Measurements from ENCODE around the gene CAMTA1.
A peak's percentile ranks its signal among the peaks of the same experiment; 100 is the strongest.

The CAMTA1 gene

DNA sequence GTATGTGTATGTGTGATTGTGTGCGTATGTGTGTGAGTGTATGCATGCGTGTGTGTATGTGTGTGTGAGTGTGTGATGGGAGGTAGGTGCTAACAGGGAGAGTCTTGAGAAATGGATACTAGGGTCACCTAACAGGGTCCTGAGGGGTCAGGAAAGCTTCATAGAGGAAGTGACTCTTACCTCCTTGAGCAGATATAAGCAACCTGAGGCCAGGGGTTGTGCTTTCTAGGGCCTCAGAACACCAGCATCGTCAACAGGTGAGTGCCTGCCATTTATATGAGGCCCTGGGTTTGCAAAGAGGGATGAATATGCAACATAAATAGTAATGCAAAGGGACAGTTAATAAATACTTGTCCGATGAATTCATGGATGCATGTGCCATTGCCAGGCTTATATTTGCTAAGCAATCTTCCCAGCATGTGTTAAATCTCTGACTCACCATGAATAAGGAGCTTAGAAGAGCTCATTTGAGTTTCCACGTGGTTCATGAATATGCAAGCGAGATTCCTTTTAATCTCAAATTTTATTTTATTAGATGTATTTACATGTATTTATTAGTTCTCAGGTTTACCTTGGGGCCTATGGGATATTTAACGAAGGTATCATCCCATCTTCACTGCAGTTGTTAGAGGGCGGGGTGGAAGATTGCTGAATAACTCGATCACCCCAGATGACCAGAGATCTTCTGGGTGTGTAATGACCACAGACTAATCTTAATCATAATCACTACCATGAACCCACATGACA, 438.3 kb downstream of the CAMTA1 start:
- DNase-seq, result no peak

DNA sequence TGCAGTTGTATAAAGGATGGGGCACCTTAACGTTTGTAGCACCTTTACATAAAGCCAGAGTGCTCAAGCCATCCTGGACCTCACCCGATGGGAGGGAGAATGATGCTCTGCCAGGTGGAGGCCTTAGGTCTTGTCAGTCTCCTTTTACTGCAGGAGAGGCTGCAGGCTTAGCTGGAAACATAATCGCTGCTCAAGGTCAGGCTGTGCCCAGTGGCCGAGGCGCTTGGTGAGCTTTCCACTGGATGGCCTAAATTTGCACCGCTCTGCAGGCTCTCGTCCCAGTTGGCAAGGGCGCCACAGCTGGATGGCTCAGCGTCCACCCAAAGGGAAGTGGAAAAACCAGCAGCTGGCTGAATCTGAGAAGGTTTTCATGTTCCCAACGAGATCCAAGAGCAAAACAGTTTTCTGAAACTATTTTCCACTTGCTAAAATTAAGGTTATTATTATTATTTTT, 438.9 kb downstream of the CAMTA1 start:
- DNase-seq, result no peak

DNA sequence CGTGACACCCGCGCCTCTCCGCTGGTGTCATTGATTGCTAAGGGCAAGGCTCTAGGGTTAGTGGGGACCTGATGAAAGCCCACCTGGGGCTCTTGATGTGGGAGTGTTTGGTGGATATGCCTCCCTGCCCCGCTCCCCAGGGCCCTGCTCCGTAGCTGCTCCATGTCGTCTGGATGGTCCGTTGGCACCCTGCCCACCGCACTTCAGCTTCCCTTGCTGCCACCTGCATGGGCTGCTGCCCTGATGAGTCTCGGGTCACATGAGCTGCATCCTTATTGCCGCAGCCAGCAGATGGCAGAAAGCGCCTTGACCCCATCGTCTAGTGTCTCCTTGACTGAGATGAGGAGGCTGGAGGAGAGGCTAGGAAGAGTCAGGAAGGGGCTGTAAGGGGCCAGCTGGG, 439.4 kb downstream of the CAMTA1 start:
- peak; percentile 45 for DNase-seq

DNA sequence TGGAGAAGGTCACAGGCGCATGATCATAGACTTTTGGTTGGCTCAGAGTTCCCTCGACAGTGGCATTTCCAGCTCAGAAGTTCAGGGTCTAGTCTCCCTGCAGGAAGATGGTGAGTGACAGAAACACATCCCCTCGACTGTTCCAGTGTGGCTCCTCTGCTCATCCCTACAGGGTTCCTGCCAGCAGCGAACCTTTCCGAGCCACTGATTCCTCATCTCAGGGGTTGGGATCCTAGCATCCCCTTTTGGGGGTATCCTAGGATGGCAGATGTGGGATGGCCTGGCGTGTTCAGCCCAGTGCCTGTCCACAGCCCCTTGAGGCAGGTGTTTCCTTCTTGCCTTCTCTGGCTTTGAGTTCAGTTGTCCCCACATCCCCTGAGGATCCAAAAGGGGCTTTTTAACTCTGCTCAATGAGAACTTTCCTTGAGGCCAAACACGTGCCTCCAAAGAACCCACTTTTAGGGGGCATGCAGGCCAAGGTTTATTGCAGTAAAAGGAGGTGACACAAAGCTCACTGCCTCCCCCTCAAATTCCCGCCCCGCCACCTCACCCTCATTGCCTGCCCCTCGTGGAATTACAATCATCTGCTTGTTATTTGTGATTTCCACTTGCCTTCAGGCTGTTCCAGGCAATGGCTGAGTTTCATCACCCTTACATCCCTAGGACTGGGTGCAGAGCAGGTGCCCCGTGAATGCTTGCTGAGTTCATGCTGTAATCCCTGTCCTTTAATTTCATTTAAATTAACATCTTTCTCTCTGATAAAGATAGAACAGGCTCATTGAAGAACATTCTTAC, 440.7 kb downstream of the CAMTA1 start:
- DNase-seq, result no peak

DNA sequence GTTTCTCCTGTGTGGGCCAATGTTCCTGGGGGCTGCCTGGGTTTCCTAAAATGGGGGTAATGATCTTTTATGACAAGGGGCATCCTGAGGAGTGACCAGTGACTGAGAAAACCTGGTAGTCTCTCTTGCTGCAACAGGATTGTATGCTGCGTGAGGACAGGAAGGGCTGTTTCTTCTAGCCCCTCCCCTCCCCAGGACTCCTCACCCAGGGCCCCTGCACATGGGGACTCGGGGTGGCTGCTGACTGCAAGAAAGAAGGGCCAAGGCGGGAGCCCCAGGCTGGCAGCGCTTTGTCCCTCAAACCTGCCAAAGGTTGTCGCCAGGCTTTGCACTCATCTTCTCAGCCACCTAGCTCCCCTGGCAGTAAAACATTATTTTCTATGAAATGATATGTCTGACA, 442.4 kb downstream of the CAMTA1 start:
- DNase-seq, result no peak

DNA sequence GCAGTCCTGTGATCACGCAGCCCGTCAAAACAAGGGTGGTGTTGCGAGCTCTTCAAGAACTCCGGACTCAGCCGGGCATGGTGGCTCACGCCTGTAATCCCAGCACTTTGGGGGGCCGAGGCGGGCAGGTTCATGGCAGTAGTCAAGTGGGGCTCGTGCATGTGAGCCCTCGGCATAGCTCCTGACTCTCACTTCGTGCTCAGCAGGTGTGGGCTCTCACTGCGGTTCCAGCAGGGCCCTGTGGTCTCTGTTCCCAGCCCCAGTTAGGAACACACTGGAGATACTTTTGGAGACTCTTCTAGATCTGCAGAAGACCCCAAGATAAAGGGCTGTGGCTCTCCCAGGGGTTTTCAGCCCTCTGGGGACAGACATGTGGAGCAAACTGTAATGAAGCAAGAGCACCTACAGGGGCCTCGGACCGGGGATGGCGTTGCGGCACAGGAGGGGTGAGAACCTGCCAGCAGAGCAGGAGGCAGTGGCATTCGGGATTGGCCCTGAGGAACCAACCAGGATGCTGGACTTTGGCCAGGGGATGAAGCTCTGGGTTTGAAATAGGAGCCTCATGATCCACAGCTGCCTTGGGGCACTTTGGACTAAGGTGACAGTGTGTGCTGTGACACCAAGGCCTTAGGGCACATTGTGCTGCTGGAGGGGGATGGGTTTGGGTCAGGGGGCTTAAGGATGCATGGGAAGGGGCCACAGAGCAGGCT, 443.2 kb downstream of the CAMTA1 start:
- DNase-seq, result no peak

DNA sequence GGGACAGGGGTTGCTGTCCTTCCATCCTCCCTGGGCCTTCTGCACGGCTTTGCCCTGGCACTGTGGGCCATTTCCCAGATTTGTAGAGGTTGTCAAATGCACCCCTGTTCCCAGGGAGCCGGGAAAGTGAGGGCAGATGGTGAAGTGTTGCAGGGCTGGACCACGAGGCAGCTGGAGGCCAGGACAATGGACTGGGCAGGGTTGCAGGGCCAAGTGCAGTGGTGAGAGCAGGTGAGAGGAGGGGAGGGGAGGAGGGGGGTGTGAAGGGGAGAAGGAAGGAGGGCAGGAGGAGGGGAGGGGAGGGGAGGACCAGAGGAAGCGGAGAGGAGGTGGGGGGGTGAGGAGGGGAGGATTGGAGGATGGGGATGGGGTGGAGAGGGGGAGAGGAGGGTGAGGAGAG, 443.9 kb downstream of the CAMTA1 start:
- no peak for DNase-seq

DNA sequence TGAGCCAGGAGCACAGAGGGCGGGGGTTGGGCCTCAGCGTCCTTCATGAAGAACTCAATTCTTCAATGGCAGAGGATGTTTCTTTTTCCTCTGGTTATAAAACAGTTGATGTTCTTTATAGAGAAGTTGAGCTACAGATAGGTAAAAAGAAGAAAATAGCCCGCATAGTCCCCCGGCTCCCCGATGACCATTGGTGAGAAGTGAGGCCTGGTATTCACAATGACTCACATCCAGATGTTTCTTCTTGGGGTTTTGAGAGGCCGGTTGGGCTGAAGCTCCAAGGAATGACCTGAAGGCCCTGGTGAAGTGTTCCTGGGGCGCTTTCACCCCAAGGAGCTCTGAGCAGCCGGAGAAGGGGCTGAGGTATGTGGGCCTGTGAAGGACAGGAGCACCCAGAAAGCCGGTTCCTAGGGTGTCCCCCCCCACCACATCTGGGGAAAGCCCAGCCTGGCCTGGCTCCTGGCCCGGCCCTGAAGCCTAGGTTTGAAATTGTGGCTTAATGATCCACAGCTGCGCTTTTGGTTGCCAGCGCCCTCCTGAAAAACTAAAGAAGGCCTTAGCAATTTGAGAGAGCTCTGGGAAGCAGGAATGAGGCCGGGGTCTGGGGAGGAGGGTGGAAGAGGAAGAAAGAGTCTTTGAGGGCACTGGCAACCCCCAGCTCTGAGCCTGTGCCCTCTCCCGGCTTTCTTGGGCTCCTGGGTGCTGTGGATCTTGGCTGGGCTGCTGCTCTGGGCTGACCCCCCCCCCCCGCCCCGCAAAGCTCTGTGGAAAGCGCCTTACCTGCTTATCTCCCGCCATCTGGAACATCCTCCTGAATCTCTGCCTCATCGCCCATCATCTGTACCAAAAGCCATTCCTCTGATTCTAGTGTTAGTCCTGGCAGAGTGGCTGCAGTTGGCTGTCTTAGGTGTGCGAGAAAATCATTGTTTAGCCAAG, 444.7 kb downstream of the CAMTA1 start:
- DNase-seq, result no peak

DNA sequence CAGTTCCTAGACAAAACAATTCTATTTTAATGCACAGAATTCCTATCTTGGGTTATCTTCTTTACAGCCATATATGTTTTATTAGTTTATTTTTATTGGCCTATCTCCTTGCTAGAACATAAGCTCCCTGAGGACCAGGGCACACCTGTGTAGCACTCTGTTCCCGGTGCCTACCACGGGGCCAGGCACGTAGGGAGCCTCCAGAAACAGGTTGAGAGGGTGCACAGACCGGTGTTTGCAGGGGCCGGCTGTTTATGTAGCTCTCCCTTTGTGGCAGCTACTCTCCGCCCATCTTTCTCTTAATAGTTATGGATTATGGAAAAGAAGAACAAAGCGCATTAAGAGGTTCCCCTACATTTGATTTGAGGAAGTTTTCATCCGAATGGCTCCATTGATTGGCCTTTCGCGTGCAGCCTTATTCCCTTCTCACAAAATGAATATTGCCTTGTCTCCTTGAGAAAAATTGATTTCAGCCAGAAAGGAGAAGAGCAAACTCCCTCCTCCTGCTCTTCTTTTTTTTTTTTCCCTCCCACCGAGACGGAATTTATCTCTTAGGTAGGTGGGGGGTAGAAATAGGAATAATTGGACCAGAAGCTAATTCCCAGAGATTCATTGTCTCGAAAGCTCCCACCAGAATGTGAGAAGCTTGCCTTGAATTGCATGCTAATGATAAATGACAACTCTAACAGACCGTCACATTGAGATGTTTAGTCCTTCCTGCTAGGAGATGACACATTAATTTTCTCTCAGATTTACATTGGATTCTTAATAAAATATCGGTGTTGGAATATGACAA, 447.4 kb downstream of the CAMTA1 start:
- DNase-seq, result no peak

DNA sequence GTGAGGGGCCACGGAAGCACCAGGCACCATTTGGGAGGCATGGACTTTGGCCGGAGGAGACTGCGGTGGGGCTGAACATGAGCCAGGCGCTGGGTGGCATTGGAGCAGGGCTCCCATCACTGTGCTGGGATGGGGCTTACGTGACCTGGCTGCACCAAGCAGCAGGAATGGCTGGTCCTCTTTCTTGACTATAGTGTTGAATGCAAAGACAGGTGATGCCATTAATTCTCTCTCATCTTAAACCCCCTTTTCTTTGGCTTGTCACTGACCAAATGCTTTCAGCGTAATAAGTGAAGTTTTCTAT, 447.9 kb downstream of the CAMTA1 start:
- no peak for DNase-seq

DNA sequence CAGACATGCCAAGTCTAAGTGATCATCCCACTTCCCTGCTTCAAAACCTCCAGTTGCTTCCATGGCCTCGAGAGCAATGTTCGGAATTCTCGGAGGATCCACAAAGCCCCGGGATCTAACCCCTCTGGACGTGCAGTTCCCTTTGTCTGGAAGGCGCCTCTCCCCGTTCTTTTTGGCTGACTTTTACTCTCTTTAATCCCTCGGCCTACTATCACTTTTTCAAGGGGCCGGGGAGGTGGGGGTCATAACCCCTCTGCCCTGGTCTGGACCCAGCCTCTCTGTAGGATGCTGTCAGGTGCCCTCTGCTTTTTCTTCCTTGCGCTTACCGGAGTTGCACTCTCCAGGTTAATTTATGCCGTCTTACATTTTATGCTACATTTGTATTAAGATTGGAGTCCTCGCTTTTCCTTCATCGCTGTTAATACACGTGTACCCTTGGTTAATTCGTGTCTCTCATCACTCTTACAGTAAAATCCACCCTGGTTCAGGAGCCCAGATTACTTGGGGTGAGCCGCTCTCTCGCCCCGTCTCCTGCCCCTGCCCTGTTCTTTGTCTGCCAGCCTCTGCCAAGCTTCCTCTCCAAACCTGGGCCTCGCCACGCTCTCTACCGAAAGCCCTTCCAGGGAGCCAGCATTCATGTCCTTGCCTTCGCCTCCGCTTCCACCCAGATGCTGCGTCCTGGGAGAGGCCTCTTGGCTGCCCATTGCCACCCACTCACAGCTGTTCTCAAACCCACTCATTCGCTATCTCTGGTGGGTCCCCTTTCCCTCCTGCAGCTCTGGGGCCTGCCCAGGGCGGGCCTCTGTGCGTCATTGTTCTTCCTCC, 448.6 kb downstream of the CAMTA1 start:
- no peak for DNase-seq

DNA sequence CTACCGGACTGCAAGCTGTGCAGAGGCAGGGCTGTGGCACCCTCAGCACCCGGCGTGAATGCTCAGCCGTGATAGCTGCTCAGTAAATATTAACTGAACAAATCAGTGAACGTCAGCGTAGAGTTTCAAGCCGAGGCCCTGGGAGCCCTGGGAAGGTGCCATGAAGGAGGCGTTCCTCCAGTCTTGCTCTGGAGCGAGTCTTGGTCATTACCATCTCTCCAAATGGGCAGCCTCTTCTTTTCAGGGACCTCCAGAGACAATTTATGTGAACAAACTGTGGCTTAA, 449.2 kb downstream of the CAMTA1 start:
- DNase-seq, result no peak

DNA sequence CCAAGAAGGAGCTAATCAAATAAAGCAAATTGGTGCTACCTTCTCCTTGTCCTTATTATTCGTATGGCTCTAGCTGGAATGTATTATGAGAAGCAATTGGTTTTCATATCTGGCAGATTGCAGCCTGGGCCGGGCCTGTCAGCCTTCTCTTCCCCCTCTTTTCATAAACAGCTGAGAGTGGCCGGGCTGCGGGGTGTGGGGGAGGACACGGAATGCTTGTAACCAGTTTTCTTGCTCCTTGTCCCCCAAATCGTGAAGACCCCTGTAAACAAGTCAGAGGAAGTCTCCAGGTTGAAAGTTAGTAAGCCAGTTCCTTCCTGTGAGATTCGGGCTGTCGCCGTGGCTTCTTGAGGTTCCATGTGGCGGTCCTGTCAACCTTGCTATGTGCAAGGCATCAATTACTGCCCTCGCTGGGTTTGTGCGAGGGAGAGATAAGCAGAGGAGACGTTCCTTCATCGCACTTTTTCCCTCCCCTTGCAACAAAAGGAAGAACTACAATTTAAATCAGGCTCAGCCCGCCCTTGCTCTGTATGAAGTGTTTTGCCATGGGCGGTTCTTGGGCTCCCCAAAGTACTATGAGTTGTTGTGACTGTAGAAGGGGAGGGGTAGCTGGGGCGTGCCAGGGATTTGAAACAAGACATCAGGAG, 450.7 kb downstream of the CAMTA1 start:
- no peak for DNase-seq

DNA sequence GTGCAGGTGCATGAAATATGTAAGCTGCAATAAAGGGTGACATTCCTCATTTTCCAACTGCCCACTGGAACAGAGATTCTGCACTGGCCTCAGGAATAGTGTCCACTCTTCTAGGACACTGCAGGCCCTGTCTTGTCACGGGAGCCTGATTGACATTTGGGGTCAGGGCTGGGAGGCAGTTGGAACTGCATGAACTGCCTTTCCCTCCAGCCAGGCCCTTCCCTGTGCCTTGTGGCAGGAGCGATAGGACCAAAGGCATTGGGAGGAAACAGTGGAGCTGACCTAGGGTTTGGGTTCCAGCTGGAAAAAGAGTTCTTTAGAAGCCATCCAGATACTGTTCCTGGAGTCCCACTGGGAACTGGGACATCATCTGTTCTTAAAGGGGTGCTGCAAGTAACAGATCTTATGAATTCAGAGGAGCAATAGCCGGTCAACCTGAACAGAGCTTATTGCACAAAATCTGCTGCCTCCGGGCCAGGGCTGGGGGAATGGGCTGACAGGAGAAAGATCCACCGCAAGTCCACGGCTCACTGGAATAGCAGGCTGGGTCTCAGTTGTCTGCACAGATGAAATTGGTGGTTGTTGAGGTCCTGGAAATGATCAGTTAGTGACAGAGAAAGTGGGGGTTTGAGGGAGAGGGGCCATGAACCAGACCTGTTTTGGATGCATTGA, 451.7 kb downstream of the CAMTA1 start:
- DNase-seq, result no peak

DNA sequence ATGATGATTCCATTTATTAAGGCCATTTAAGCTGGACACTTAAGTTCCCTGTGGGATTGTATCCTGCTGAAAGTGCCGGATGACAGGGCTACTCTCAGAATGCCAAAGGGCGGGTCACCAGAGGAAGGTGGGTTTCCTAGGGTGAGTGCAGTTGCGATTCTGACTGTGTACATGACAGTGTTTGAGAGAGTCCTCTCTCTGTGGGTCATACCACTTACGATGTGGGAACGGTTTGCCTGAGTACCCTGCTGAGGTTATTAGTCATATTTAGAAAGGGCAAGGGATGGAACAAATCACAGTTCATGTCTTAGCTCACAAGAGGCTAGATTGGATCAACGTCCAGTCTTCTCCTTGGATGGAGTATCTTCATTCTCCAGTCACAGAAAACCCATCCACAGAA, 461.9 kb downstream of the CAMTA1 start:
- no peak for DNase-seq

DNA sequence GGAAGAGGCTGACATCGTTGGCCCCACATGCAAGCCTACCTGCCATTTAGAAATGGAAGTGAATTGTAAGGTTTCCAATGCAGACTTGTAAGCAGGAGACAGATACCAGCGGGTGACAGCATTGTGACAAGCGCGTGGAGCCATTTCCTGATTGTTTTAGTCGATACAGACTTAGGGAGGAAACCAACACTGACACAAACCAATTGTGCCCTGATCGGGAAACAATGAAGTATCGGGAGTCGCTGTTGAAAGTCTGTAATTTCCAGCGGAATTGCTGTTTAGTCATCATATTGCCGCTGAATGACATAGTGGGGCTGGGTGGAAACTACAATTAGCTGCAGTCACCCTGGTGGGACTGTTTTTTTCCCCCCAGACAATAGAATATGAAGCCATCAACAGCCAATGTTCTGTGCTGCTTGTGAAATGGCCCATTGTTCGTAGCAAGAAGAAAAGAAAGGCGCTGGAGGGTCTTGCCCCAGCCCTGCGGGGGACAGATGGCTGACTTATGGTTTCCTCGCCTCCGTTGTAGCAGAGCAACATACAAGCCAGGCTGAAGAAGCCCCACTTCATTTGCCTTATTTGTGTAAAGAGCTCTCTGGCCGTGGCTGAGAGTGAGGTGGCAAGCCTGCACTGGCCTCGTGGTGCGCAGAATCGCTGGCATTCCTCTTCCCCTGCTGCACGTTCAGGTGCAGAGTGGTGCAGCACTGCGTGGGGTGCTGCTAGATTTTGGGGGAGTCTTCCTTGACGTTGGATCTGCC, 462.7 kb downstream of the CAMTA1 start:
- DNase-seq, result no peak

DNA sequence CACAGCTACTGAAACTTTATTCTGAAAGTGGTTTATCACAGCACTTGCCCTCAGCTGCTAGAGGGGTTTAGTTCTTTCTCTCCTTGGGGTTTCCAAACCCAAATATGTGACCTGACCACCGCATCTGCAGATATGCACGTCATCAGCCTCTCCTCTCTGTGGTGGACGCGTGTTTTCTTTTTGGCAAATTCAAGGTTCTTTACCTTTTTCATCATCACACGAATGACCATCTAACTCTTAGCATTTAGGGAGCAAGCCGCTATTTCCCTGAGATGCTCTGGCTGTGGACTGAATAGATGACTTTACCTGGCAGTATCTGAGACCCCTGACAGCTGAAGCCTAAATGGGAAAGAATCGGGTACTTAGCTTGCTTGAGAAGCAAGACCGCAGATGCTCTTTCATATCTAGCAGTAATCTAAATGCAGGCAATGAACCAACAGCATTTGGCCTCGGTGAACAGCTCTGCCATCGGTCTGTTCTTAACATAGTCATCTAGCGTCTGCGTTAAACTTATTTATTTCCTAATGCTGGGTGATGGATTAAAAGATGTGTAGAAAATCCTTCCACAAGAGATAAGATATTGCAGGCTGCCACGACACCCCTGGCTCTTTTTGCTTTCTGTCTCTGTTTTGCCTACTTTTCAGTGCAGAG, 463.4 kb downstream of the CAMTA1 start:
- no peak for DNase-seq

DNA sequence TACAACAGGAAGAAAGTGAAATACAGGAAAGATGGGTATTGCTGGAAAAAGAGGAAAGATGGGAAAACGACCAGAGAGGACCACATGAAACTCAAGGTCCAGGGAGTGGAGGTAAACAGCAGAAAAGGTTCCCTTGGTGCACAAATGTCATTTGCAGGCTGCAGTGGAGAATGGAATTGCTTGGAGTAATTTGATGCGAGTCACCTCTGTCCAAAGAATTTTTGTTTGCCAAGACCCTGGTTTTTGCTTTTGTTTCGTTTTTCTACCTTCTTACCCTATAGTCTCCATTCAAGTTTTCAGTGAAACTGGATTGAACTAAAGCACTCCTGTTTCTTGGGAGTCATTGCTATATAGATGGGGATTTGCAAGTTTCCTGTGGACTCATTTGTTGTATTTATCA, 464.3 kb downstream of the CAMTA1 start:
- no peak for DNase-seq

DNA sequence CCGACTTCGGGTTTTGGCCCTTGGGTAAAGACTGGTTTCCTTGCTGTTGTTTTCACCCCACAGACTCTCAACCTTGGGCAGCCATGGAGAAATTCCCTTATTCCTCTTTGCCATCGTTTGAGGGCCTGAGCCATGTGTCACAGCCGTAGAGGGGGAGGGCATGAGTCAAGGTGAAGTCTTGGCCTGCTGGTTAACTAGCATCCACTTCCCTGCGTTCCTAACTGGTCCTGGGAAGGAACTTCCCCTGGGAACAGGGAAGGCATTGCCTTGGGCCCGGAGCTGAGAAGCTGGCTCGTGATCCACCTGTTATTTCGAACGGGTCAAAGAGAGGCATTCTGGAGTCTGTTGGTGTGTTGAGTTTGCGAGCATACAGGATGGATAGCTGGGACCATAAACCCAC, 464.9 kb downstream of the CAMTA1 start:
- no peak for DNase-seq

All from NCI-H1436 (cell line).